OCI-M1 (cell line): Measurements from ENCODE around the gene PHIP.
A peak's percentile ranks its signal among the peaks of the same experiment; 100 is the strongest.
"Not testable (repeated sequence)": the region's sequence is repeated elsewhere in the genome, so short reads cannot be mapped to it uniquely, and the experiment has no call there.

Experiments
- DNase-seq: peaks from one replicate; lab custom pipeline; 2025; lab: John Stamatoyannopoulos, UW

The PHIP gene

GRCh38 chr6:78925317-78925716 lies 152.7 kb downstream of the PHIP start:
- no peak for DNase-seq

GRCh38 chr6:78921168-78921567 lies 156.9 kb downstream of the PHIP start:
- DNase-seq: not testable (repeated sequence)

- no peak for DNase-seq
These were observed 160.3 kb downstream of the PHIP start for GRCh38 chr6:78917788-78918187.

GRCh38 chr6:78916411-78916810 lies 161.6 kb downstream of the PHIP start:
- no peak for DNase-seq

- DNase-seq: no peak
These were observed 166.7 kb downstream of the PHIP start for GRCh38 chr6:78911218-78911940.

GRCh38 chr6:78910591-78911171 lies 167.4 kb downstream of the PHIP start:
- no peak for DNase-seq

- no peak for DNase-seq
These were observed 168.0 kb downstream of the PHIP start for GRCh38 chr6:78910010-78910409.

- peak; percentile 40 for DNase-seq
These were observed 168.7 kb downstream of the PHIP start for GRCh38 chr6:78909391-78909790.

GRCh38 chr6:78908621-78909020 lies 169.4 kb downstream of the PHIP start:
- no peak for DNase-seq

- DNase-seq: peak; percentile 35
These were observed 181.8 kb downstream of the PHIP start for GRCh38 chr6:78896227-78896626.

- DNase-seq: not testable (repeated sequence)
These were observed 188.2 kb downstream of the PHIP start for GRCh38 chr6:78889901-78890300.
